A204.1 (cell line): ENCODE data around the gene MMS19.
A peak's percentile ranks its signal among the peaks of the same experiment; 100 is the strongest.

ENCODE experiments used
- FAIRE-seq: peaks from 2 replicates; lab custom pipeline; 2012; peaks lifted over from hg19 to GRCh38; lab: Jason Lieb, UNC

MMS19 gene

DNA sequence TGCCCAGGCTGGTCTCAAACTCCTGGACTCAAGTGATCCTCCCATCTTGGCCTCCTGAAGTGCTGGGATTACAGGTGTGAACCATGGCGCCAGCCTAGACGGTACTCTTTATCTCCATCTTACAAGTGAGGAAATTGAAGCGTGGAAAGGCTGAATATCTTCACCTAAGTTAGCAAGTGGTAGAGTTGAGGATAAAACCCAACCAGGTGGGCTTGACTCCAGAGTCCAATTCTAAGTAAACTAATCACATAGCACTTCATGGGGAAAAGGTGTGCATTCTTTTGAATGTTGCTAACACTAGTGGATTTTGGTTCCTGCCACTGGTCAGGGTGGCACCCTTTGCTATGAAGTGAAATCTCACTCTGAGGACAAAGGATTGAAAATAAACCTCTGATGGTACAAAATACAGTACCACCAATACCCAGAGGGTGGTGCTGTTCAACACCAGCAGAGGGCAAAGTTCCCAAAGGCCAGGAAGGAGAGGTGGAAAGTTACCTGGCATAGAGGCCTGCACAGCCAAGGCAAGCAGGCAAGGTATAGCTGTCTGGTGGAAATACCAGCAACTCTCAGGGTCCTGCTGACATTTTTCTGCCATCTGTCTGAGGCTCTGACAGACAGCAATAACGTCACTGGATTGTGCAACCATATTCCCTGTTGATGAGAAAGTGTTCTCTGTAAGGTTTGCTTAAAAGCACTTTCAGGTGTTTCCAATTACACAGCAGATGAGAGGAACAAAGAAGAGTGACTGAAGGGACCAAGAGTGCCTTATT is 34.7 kb downstream of the MMS19 start:
- FAIRE-seq, result no peak

DNA sequence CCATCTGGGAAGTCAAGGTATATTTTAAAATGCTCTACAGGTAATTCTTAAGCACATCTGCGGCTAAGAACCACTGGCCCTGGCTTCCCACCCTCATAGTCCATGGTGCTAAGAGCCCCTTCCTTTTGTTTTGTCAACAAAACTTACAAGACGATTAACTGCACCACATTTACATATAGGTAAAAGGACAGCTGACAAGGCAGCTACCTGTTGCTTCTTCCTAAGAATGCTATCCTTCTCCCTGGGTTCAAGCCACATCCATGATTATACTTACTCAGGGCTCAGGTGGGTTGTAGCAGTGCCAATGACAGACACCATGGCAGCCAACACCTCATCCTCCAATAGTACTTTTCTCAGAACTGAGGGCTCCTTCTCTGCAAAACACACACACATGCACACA is 35.9 kb downstream of the MMS19 start:
- no peak for FAIRE-seq

DNA sequence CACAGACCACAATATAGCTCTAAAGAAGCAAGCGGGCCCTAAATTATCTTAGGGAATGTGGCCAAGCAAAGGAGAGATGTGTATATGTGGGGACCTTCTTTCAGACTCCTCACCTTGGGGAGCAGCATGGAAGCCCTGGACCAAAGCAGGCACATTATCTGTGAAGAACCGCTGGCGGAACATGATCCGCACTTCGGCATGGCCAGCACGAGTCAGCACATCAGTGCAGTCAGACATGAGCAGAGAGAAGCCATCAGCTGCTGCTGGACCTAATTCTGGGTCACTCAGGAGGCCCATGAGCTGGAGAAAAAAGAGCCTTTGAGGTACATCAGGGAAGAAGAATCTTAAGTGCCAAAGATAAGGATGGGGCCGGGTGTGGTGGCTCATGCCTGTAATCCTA is 38.3 kb downstream of the MMS19 start:
- no peak for FAIRE-seq

DNA sequence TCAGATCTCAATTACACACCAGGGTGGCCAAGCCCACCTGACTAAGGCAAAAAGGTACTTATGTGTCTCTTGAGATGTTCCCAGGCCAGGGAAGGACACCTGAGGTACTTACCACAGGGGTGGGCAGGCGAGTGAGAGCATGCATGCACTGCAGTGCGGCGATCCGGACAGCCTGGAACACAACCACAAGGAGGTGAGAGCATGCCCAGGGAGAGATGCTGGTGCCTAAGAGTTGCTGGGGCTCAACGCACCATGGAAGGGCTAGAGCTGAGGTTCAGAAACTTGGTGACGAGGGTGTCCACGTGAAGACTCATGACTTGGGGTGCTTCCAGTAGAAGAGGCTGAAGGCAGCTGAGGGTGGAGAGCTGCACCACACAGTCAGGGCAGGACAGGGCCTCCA is 39.1 kb downstream of the MMS19 start:
- no peak for FAIRE-seq

DNA sequence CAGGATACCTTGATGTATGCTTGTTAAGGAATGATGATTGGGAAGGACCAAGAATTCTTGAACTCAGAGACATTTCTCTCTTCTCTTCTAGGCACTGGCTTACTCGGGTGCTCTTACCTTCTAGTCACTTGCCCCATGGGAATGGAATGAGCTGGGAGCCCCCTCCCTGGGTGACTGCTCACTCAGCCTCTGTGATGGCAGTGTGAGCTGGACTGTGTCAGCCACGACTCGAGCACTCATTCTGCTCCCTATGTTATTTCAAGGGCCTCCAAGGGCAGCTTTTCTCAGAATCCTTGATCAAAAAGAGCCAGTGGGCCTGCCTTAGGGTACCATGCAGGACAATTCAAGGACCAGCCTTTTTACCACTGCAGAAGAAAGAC is 41.5 kb downstream of the MMS19 start:
- no peak for FAIRE-seq

DNA sequence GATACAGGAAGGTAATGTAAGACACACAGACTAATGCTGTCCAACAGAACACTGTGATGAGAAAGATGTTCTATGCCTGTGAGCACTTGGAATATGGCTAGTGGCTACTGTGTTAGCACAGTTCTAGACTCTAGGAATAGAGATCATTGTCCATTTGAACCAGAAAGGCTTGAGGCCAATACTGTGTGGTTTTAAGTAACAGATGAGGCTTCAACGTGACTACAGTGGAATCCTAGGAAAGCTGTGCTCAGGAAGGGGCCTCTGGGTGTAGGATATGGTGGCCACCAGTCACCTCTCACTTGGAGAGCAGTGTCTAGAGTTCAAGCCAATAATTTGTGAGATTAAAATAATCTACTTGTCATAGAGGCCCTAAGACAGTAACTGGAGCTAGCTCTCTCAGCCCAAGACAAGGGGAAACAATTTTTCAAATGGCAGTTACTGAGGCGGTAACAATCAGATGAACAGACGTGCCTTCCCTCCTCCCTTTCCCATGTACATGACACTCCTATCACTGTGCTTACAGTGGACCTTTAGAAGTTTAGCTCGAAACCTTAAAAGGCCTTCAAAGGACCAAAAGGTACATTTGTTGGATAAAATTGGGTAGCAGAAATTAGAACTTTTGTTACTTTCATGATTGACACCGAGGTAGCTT is 42.1 kb downstream of the MMS19 start:
- FAIRE-seq, result no peak

DNA sequence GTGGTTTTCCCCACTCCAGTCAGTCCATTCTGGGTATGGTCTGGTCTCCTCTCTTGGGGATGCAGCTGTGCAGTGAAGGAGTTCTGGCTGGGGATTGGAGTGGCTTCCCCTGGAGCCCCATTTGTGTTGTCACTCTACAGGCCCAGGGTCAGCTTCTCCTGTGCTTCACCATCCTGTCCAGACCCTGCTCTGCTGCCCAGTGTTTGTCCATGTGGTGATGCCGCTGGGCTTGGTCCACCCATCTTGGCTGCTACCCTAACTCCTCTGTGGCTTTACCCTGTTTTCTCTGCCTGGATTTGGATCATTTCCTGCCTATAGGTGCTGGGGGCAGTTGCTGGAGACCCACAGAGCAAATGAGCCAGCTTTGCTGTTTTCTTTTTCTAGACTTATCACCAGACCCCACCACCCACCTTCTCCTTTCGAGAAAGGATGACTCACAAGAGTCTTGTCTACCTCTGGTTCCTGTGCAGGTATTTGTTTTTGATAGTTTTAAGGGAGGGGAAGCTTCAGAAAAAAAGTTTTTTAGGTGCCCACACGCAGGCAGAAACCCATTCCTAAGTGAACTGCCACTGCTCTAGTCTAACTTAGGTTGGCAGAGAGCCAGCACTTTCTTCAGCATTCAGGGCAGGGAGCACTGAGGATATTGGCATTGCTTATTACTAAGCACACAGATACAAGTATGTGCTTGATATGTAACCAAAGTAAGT is 43.7 kb downstream of the MMS19 start:
- FAIRE-seq, result no peak

DNA sequence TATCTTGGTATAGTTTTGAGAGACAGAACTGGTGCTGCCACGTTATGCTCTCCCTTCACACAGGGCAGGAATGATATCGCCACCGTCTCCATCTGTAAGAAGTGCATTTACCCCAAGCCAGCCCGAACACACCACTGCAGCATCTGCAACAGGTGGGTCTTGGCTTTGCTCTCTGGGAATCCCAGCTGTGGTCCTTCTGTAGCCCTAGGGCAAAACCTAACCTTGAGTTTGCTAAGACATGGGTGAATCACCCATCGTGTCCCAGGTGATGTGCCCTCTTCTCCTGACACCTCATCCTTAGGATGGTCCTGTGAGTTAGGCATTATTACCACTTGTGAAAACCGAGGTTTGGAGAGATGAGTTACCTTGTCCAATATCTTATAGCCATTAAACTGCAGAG is 45.9 kb downstream of the MMS19 start:
- FAIRE-seq, result no peak

DNA sequence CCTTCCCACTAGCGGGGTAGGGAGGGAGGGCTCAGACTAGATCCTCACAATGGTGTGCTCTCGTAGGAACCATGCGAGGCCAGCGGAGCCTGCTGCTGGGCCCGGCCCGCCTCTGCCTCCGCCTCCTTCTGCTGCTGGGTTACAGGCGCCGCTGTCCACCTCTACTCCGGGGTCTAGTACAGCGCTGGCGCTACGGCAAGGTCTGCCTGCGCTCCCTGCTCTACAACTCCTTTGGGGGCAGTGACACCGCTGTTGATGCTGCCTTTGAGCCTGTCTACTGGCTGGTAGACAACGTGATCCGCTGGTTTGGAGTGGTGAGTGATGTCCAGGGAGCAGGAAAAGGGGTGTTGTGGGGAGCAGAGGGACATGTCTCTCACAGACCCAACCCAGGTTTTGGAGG is 46.6 kb downstream of the MMS19 start:
- FAIRE-seq, result no peak

DNA sequence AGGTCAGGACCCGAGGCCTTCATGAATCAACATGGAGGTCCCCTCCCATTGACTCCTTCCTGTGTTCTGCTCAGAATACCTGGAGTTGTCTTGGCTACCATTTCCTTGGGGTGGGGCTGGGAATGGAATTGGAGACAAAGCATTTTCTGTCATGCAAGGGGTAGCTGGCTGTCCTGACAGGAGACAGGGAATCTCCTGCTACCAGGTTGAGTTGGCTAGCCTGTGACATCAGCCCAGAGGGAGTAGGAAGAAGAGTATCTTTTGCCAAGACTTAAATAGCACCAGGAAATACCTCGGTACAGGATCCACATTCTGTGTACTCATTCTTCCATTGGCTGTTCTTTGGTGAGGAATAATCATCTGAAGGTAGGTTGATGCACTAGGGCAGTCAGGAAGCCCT is 47.4 kb downstream of the MMS19 start:
- FAIRE-seq, result no peak

DNA sequence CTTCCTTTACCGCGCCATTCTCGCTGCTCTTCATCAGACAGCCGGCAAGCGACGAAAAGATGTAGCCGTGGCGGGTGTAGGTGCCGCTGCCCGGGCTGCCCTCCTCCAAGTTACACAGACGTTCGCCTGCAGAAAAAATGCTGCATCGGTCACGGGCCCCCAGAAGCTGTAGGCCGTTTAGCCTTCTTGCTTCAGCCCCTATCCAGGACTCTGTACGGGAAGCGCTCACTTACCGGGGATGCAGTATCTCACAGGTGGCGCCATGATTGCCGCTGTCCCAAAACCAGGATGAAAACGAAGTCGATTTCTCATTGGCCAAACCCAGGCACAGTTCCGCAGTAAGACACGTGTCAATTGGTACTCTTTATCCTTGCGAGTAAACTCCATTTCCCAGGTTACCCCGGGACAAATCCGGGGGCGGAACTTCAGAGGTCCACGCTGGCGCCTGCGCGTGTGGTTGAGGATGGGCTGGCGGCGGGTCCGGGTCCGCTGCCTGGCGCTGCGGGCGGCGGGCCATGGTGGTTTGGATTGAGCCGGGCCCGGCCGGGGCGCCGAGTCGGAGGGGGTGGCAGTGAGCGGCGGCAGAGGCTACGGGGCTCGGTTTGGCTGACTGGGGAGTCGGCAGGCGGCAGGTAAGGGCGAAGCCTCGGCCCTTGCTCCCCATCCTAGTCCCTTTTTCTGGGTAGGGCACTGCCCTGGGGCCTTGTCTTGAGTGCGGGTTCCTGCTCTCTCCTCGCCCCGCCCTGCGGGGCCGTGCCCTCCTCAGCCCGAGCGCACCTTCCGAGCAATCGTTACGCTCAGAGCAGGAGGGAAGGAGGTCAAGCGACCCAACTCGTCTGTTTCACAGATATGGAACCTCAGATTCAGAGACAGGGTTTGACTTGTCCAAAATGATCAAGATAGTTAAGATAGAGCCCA is 52.2 kb downstream of the MMS19 start, which contains the start of the genes EXOSC1 and ZDHHC16:
EXOSC1 (minus strand) TSS at position 285 of the 918 bp plus-strand sequence; CDS start at position 264, 21 bp downstream.
ZDHHC16 (plus strand) TSS at position 454 of the 918 bp plus-strand sequence. CDS start 5,501 bp downstream, outside the sequence.
- peak; percentile 97 for FAIRE-seq

DNA sequence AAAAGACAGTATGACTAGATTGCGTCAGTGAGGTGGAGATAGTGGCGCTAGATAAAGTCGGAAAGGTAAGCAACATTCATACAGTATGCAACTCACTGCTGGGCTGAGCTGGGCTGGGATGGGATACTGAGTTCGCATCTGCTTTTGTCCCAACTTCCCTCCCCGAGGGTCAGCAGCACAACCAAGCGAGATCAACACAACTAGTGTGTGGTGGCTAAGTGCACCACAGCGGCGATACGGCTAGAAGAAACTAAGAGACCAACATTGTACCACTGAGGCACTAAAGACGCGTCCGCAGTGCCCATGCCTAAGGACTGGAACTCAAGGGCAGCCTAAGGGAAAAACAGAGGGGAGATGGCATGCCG is 52.9 kb downstream of the MMS19 start:
- FAIRE-seq, result no peak

DNA sequence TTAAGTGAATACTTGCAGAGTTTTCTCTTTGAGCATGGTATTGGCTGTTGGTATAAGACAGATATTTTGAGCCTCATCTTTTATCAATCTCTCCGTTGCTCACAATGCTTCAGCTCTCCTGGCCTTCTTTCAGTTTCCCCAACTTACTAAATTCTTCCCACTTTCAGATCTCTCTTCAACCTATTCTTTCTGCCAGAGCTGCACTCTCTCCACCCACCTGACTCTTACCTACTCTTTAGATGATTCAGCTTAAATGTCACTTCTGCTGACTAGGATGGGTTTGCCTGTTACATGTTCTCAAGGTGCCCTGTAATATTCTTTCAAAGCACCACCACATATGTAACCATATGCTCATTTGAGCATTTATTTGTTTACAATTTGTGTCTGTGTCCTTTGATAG is 54.0 kb downstream of the MMS19 start:
- FAIRE-seq, result no peak

DNA sequence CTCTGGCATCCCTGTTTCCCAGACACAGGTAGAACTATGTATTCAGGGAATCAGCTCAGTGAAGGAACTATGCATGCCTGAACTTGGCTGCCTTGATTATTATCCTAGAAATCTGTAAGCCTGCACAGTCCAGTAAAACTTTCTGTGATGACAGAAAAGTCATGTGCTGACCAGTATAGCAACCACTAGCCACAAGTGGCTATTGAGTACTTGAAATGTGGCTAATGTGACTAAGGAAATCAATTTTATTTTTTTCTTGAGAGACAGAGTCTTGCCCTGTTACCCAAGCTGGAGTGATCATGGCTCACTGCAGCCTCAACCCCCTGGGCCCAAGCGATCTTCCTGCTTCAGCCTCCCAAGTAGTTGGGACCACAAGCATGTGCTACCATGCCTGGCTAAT is 55.9 kb downstream of the MMS19 start:
- FAIRE-seq, result no peak

DNA sequence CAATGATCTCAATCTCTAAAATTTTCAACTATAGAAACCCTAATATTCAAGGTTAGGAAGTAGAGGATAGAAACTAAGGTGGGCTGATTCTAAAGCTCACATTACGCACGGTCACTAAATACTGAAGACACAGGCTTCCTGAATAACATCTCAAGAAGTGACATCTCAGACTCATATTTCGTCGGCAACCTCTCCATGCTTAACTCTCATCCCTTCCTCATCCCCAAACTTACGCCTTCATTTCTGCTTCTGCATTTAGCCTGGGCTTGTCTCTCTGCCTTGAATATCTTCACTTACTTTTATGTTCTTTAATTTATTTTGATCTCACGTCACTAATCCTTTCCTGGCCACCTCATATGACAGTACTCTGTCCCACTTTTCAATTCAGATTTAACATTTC is 63.0 kb downstream of the MMS19 start:
- FAIRE-seq, result no peak

DNA sequence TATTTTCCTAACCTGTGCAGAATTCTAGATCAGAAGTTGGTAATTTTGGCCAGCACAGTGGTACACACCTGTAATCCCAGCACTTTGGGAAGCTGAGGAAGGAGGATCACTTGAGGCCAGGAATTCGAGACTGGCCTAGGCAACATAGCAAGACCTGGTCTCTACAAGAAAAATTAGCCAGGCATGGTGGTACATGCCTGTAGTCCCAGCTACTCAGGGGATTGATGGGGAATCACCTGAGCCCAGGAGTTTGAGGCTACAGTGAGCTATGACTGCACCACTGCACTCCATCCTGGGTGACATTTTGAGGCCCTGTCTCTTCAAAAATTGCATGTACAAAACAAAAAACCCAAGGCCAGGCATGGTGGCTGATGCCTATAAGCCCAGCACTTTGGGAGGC is 63.7 kb downstream of the MMS19 start:
- FAIRE-seq, result no peak

DNA sequence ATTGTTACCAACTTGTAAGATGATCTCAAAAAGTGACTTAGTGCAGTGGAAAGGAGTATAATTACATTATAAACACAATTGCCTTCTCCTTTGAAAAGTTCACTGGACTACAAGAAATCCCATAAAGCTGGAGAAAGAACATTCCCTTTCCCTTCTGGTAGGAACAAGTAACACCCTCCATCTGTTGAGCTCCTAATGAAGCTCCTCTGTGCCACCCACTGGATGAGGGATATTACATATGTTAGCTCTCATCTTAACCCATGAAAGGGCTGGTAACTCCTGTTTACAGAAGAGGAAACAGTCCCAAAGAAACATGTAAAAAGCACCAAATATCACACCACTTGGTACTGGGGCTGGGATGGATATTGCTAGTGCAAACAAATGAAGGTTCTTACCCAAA is 64.2 kb downstream of the MMS19 start:
- no peak for FAIRE-seq

DNA sequence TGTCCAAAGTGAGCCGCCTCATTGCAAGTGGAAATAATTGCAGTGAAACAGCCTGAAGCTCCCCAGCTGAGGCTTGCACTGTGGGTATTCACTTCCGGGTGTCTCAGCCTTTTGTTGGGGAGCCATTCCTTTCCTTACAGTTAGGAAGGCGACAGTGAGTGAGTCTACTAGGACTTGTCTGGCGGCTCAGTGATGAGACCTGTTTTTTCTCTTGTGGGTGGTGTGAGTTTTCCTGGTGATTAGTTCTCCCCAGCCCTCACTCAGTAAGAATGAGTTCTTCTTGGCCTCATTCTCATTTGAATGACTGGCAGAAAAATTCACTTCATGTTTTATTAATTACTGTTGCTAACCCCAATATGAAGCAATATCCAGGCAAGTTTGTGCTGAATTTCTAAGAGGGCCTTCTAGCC is 69.6 kb downstream of the MMS19 start:
- FAIRE-seq, result no peak

DNA sequence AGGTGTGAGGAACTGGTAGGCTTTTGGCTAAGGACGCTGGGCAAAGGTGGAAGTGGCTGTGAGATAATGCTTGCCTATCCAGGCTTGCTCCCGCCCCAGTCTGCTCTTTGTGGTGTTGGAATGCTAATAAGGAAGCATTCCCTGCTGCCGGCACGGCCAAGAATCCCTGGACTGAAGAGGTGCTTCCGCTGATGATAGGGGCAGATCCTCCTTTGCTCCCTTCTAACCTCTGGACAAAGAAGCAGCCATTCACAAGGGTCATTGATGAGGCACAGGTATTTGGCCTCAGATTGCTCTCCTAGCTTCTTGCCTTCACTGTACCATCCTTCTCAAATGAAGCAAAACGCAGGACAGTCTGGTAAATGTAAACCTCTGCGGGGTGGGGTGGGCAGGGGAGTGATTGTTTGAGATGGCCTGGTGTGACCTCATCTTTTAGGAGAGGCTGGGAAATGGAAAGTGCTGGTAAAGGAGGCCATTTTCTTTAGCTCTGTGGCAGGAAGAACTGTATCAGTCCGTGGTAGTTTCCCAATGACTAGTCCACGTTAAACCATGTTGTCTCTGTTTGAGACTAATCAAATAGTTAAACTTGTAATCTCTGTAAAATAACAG is 70.5 kb downstream of the MMS19 start:
- no peak for FAIRE-seq

DNA sequence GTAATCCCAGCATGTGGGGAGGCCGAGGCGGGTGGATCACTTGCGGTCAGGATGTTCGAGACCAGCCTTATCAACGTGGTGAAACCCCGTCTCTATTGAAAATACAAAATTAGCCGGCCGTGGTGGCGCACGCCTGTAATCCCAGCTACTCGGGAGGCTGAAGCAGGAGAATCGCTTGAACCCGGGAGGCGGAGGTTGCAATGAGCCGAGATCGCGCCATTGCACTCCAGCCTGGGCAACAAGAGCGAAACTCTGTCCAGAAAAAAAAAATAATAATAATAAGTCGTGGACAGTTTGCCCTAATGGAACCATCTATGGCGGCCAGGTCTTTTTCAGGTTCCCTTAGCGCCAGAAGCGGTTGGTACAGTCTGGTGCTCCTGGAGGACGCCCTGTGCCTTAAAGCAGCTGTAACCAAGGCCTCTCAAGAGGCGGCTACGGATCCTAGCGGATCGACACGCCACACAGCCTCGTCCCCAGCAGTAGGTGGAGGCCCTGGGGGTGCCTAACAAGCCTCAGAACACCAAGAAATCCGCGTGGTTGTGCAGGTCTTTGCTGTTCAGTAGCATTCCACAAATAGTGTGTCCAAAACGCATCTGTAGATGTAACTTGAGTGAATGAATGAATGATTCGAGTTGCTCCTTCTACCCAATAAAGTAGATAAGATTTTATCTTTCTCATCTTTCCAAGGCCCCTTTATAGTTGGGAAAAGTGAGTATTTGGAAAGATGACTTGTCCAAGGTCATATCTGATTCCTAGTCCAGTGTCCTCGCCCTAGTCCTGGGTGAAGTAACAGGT is 71.2 kb downstream of the MMS19 start:
- no peak for FAIRE-seq
